ENCODE results near the gene PKD2L2. TPM values are rescaled to one million over a fixed set of nuclear protein-coding genes. Genes with fewer than 3 reads are reported as not detected.
"Not testable (repeated sequence)": the region's sequence is repeated elsewhere in the genome, so short reads cannot be mapped to it uniquely, and the experiment has no call there.

The PKD2L2 gene
- total and polyA plus RNA-seq, 7 donors = 0.07 to 0.36 TPM; not detected in 5

DNA sequence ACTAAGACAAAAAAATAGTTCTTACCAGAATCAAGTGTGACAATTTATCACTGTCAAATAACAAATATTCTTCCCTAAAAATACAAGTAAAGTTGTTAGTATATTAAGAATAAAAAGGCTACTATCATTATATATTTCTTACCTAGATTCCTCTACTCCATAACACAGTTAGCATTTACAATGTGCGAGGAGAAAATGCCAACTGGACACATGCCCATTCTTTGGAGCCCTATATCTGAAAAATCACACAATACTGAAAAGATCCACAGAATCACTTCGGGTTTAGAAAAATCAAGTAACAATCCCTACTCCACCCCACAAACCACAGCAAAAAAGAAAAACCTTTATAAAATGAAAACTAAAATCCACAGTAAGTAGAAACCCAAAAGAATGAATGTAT lies 70.9 kb downstream of the PKD2L2 start:
- 88 to 89% methylated on average over 2 of the region's 2 CpGs for WGBS, 2 donors
- Histone ChIP-seq H3K4me3 (no peak overlapping the region), H3K4me1 (peaks cover 0 to 47% (median 19%) of the 10 kb centered on the region in 4 donors), H3K9me3 (no peaks in the 10 kb centered on the region), H3K27ac (no peak overlapping the region), H3K27me3 (no peaks in the 10 kb centered on the region), H3K36me3 (peaks cover 0 to 29% (median 1%) of the 10 kb centered on the region in 4 donors)
- no peak for DNase-seq
- TF ChIP-seq, protein P1, sequence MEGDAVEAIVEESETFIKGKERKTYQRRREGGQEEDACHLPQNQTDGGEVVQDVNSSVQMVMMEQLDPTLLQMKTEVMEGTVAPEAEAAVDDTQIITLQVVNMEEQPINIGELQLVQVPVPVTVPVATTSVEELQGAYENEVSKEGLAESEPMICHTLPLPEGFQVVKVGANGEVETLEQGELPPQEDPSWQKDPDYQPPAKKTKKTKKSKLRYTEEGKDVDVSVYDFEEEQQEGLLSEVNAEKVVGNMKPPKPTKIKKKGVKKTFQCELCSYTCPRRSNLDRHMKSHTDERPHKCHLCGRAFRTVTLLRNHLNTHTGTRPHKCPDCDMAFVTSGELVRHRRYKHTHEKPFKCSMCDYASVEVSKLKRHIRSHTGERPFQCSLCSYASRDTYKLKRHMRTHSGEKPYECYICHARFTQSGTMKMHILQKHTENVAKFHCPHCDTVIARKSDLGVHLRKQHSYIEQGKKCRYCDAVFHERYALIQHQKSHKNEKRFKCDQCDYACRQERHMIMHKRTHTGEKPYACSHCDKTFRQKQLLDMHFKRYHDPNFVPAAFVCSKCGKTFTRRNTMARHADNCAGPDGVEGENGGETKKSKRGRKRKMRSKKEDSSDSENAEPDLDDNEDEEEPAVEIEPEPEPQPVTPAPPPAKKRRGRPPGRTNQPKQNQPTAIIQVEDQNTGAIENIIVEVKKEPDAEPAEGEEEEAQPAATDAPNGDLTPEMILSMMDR (IDR thresholded peaks at IDR 0.05) = no peak
- TF ChIP-seq POLR2A (IDR thresholded peaks at IDR 0.05) (no peak), EP300 (IDR thresholded peaks at IDR 0.05) (no peak), POLR2AphosphoS5 (IDR thresholded peaks at IDR 0.05) (no peak)
- intact Hi-C loops (cut with DNase I) = no loop called here

- Histone ChIP-seq H3K27ac (no peak overlapping the region), H3K9me3 (no peaks in the 10 kb centered on the region), H3K4me3 (no peak overlapping the region), H3K36me3 (peaks cover 0 to 31% (median 1%) of the 10 kb centered on the region in 4 donors), H3K27me3 (no peaks in the 10 kb centered on the region), H3K4me1 (peaks cover 0 to 47% (median 17%) of the 10 kb centered on the region in 4 donors)
- intact Hi-C loops (cut with DNase I) = no loop called here
- TF ChIP-seq, protein P1 (IDR thresholded peaks at IDR 0.05) = no peak
- no peak for TF ChIP-seq POLR2AphosphoS5 (IDR thresholded peaks at IDR 0.05)
- no peak for DNase-seq
- WGBS, 2 donors = 91 to 96% methylated on average over 3 of the region's 3 CpGs
Measured at GRCh38 chr5:137960819-137961218, 71.6 kb downstream of the PKD2L2 start.

DNA sequence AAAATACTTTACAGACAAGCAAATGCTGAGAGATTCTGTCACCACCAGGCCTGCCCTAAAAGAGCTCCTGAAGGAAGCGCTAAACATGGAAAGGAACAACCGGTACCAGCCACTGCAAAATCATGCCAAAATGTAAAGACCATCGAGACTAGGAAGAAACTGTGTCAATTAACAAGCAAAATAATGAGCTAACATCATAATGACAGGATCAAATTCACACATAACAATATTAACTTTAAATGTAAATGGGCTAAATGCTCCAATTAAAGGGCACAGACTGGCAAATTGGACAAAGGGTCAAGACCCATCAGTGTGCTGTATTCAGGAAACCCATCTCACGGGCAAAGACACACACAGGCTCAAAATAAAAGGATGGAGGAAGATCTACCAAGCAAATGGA lies 81.1 kb downstream of the PKD2L2 start:
- H3K27ac ChIP-seq; H3K27me3 ChIP-seq; H3K9me3 ChIP-seq; H3K4me3 ChIP-seq; intact Hi-C loops (cut with DNase I); DNase-seq; H3K4me1 ChIP-seq: not testable (repeated sequence)
- WGBS, 2 donors = 96 to 97% methylated on average over 3 of the region's 4 CpGs
- H3K36me3 ChIP-seq = peaks cover 0 to 16% (median 6%) of the 10 kb centered on the region in 4 donors

- TF ChIP-seq POLR2A (IDR thresholded peaks at IDR 0.05) (no peak), EP300 (IDR thresholded peaks at IDR 0.05) (no peak), POLR2AphosphoS5 (IDR thresholded peaks at IDR 0.05) (no peak)
- TF ChIP-seq, protein P1 (IDR thresholded peaks at IDR 0.05) = no peak
- Histone ChIP-seq H3K4me1 (no peaks in the 10 kb centered on the region), H3K27me3 (no peaks in the 10 kb centered on the region), H3K27ac (no peak overlapping the region), H3K36me3 (peaks cover 0 to 21% (median 3%) of the 10 kb centered on the region in 4 donors), H3K4me3 (no peak overlapping the region), H3K9me3 (no peaks in the 10 kb centered on the region)
- 90 to 91% methylated on average over 3 of the region's 3 CpGs for WGBS, 2 donors
- DNase-seq = no peak
- intact Hi-C loops (cut with DNase I) = no loop called here
Measured at GRCh38 chr5:137975208-137975607, 86.0 kb downstream of the PKD2L2 start.

DNA sequence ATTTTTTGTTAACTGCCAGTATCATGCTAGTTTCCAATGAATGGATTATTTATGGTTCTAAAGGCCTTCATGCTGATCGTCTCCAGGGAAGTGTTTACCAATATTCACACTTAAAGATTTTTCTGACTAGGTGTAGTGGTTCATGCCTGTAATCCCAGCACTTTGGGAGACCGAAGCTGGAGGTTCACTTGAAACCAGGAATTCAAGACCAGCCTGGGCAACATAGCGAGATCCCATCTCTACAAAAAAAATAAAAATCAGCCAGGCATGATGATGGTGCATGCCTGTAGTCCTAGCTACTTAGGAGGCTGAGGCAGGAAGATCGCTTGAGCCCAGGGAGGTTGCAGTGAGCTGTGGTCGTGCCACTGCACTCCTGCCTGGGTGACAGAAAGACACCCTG lies 100.2 kb downstream of the PKD2L2 start:
- 95 to 97% methylated on average over 5 of the region's 5 CpGs for WGBS, 2 donors
- DNase-seq = no peak
- Histone ChIP-seq H3K4me1 (peaks cover 0 to 26% (median 19%) of the 10 kb centered on the region in 4 donors), H3K9me3 (no peaks in the 10 kb centered on the region), H3K27me3 (no peaks in the 10 kb centered on the region), H3K27ac (no peak overlapping the region), H3K4me3 (no peak overlapping the region), H3K36me3 (peaks cover 0 to 5% (median 0%) of the 10 kb centered on the region in 4 donors)
- no peak for TF ChIP-seq POLR2AphosphoS5 (IDR thresholded peaks at IDR 0.05)
- TF ChIP-seq, protein P1 (IDR thresholded peaks at IDR 0.05) = no peak
- TF ChIP-seq EP300 (IDR thresholded peaks at IDR 0.05) = no peak
- no peak for TF ChIP-seq POLR2A (IDR thresholded peaks at IDR 0.05)
- intact Hi-C loops (cut with DNase I) = no loop called here

Other genes starting within 250 kb of the PKD2L2 start
- 1 to 10 TPM; 2.7 to 5.5 (median 4.1) TPM for gene KLHL3, start 153.4 kb upstream of the PKD2L2 start, total RNA-seq
- gene KLHL3, start 153.4 kb upstream of the PKD2L2 start, polyA plus RNA-seq = 1 to 10 TPM in 1 of 3 donors, under 1 TPM in 1, not detected in 1; 0.23 to 3.0 TPM
- gene HNRNPA0, start 135.1 kb upstream of the PKD2L2 start, total RNA-seq = 10 to 100 TPM; 10.0 to 12.2 (median 10.9) TPM
- gene HNRNPA0, start 135.1 kb upstream of the PKD2L2 start, polyA plus RNA-seq = 10 to 100 TPM; 19.2 to 34.0 (median 20.4) TPM
- gene MYOT, start 21.6 kb upstream of the PKD2L2 start, total RNA-seq = 10 to 100 TPM; 20.7 to 40.0 (median 27.3) TPM
- 1 to 10 TPM; 3.2 to 6.6 (median 5.8) TPM for gene MYOT, start 21.6 kb upstream of the PKD2L2 start, polyA plus RNA-seq
- gene FAM13B, start 143.6 kb downstream of the PKD2L2 start, total RNA-seq = 10 to 100 TPM; 47.2 to 81.7 (median 58.7) TPM
- gene FAM13B, start 143.6 kb downstream of the PKD2L2 start, polyA plus RNA-seq = 10 to 100 TPM in 2 of 3 donors, 1 to 10 TPM in 1; 9.0 to 12.7 (median 12.6) TPM
- not detected for gene WNT8A, start 194.6 kb downstream of the PKD2L2 start, total RNA-seq
- not detected for gene WNT8A, start 194.6 kb downstream of the PKD2L2 start, polyA plus RNA-seq
- gene NME5, start 250.0 kb downstream of the PKD2L2 start, total RNA-seq = 1 to 10 TPM; 1.5 to 3.5 (median 2.6) TPM
- gene NME5, start 250.0 kb downstream of the PKD2L2 start, polyA plus RNA-seq = 1 to 10 TPM in 2 of 3 donors, not detected in 1; 1.2 to 1.5 TPM

All from sigmoid colon (tissue), 7 donors.